Esophagus squamous epithelium (tissue), 4 donors: ENCODE data around the gene COQ9.

Source experiments
- CTCF ChIP-seq, 6 experiments: fragments of 450-650 bp in 4 of 6; fragments of 200-600 bp in 2 of 6; sonication (generic) in 2 of 6; IDR thresholded peaks; one replicate each; pipeline ENCODE4 v1.5.1; 2016 to 2019; ENCODE audit warnings: antibody characterized with exemption in 6 of 6, mild to moderate bottlenecking in 4 of 6, moderate library complexity in 4 of 6
- POLR2A ChIP-seq, 4 donors: fragments of 450-650 bp; IDR thresholded peaks; one replicate each; pipeline ENCODE4 v1.6.1; 2017; ENCODE audit warnings: antibody characterized with exemption in 4 of 4, mild to moderate bottlenecking in 4 of 4, moderate library complexity in 3 of 4

GRCh38 chr16:57493767-57494166, 46.5 kb downstream of the COQ9 start:
- TF ChIP-seq POLR2A (IDR thresholded peaks at IDR 0.05) (no peak), CTCF (IDR thresholded peaks at IDR 0.05) (no peak)
